HepG2 (cell line): ENCODE results near the gene HDAC5. TPM values are rescaled to one million over a fixed set of nuclear protein-coding genes. Genes with fewer than 3 reads are reported as not detected.

Source experiments
- AHDC1 ChIP-seq: sonication (generic); formaldehyde crosslinking; IDR thresholded peaks from 2 replicates; pipeline ENCODE4 v1.5.1; 2020; ENCODE audit warnings: mild to moderate bottlenecking, missing genetic modification reagents, borderline replicate concordance
- CBX5 ChIP-seq: sonication (generic); formaldehyde crosslinking; IDR thresholded peaks from 2 replicates; pipeline ENCODE4 v1.4.0; 2020; ENCODE audit warnings: missing genetic modification reagents, borderline replicate concordance
- CHD4 ChIP-seq: fragments of 200-600 bp; sonication (generic); IDR thresholded peaks from 2 replicates; pipeline ENCODE4 v1.7.0; 2017; ENCODE audit warnings: mild to moderate bottlenecking, low read length, borderline replicate concordance
- ELK4 ChIP-seq: sonication (generic); formaldehyde crosslinking; IDR thresholded peaks from 2 replicates; pipeline ENCODE4 v1.9.0; 2021; ENCODE audit warnings: missing genetic modification reagents, borderline replicate concordance
- HHEX ChIP-seq: IDR thresholded peaks from 2 replicates; pipeline ENCODE4 v1.6.1; 2016; ENCODE audit warnings: control low read depth
- MATR3 ChIP-seq: sonication (generic); formaldehyde crosslinking; IDR thresholded peaks from 2 replicates; pipeline ENCODE4 v1.4.0; 2020; ENCODE audit warnings: missing genetic modification reagents
- MIXL1 ChIP-seq: IDR thresholded peaks from 2 replicates; pipeline ENCODE4 v1.6.1; 2016
- NCOR1 ChIP-seq: fragments of 200-600 bp; sonication (generic); IDR thresholded peaks from 2 replicates; pipeline ENCODE4 v1.7.0; 2017; ENCODE audit warnings: antibody characterized with exemption, low read length, borderline replicate concordance
- NFRKB ChIP-seq: fragments of 450-650 bp; IDR thresholded peaks from 2 replicates; pipeline ENCODE4 v1.6.1; 2017
- PATZ1 ChIP-seq: sonication (generic); formaldehyde crosslinking; IDR thresholded peaks from 2 replicates; pipeline ENCODE4 v1.4.0; 2020; ENCODE audit warnings: missing genetic modification reagents
- SNAPC5 ChIP-seq: sonication (generic); formaldehyde crosslinking; IDR thresholded peaks from 2 replicates; pipeline ENCODE4 v1.8.1; 2023; ENCODE audit warnings: mild to moderate bottlenecking, missing genetic modification reagents, borderline replicate concordance
- ZBTB43 ChIP-seq: sonication (generic); formaldehyde crosslinking; conservative IDR thresholded peaks from 2 replicates; pipeline ENCODE4 v1.4.0; 2020; ENCODE audit warnings: missing genetic modification reagents
- ZMYM4 ChIP-seq: sonication (generic); formaldehyde crosslinking; IDR thresholded peaks from 2 replicates; pipeline ENCODE4 v1.8.1; 2023; ENCODE audit warnings: mild to moderate bottlenecking, missing genetic modification reagents
- ZNF414 ChIP-seq: sonication (generic); formaldehyde crosslinking; IDR thresholded peaks from 2 replicates; pipeline ENCODE4 v1.5.0; 2020; ENCODE audit warnings: missing genetic modification reagents
- ZNF530 ChIP-seq: sonication (generic); formaldehyde crosslinking; IDR thresholded peaks from 2 replicates; pipeline ENCODE4 v1.5.0; 2020; ENCODE audit warnings: low read depth, mild to moderate bottlenecking, missing genetic modification reagents
- ZNF724P ChIP-seq: sonication (generic); formaldehyde crosslinking; IDR thresholded peaks from 2 replicates; pipeline ENCODE4 v1.8.0; 2022; ENCODE audit warnings: missing genetic modification reagents, borderline replicate concordance
- ZZZ3 ChIP-seq: sonication (generic); formaldehyde crosslinking; IDR thresholded peaks from 2 replicates; pipeline ENCODE4 v1.4.0; 2020; ENCODE audit warnings: missing genetic modification reagents, mild to moderate bottlenecking, borderline replicate concordance
- polyA plus RNA-seq, 8 experiments: library from polyadenylated mRNA; depleted of rRNA in 3 of 8; stranded (reverse) in 7 of 8; unstranded in 1 of 8; fragments of >200 nt; fragmentation: Illumina TruSeq in 4 of 8; extraction: Trizol in 4 of 8; gene quantifications; 2 replicates each; pipeline versions ENCODE4 v1.2.1 to v1.2.3, GENCODE V29; 2011 to 2016; ENCODE audit warnings: low read depth in 4 of 8, missing spikeins in 1 of 8, mixed read lengths in 1 of 8; ENCODE audit not compliant: insufficient read depth in 1 of 8
- total RNA-seq, 5 experiments: library from RNA; depleted of rRNA; stranded (reverse); fragments of >200 nt; fragmentation: Illumina TruSeq; extraction: Trizol; gene quantifications; 2 replicates each; pipeline ENCODE4 v1.2.3, GENCODE V29; 2016; ENCODE audit warnings: low read depth in 1 of 5

HDAC5 gene
- total and polyA plus RNA-seq, 2 of the 13 experiments (the other 11 are each of a cell fraction or from before 2014, with no cell fraction given), result 46.4 to 85.4 TPM

GRCh38 chr17:44110823-44111633 lies 12.4 kb downstream of the HDAC5 start (continued):
- TF ChIP-seq PATZ1 (CRISPR knock-in tag) (peak; percentile 100), AHDC1 (CRISPR knock-in tag) (peak; percentile 77), ZNF414 (CRISPR knock-in tag) (peak; percentile 97), NCOR1 (peak; percentile 95), SNAPC5 (CRISPR knock-in tag) (peak; percentile 81; the same call in 1 of the 2 replicates), HHEX (peak; percentile 34; the same call in 1 of the 2 replicates), ZNF724P (CRISPR knock-in tag) (0 out of 2 replicates have a peak, but pooled peaks have one; percentile 89), CHD4 (peak; percentile 27; the same call in 1 of the 2 replicates), ZZZ3 (CRISPR knock-in tag) (0 out of 2 replicates have a peak, but pooled peaks have one; percentile 84), ZMYM4 (peak; percentile 93), MATR3 (CRISPR knock-in tag) (no peak), ZBTB43 (peak; percentile 45; the same call in 1 of the 2 replicates), ZNF530 (CRISPR knock-in tag) (no peak), MIXL1 (CRISPR knock-in tag) (peak; percentile 91), NFRKB (no peak), ELK4 (CRISPR knock-in tag) (no peak), CBX5 (peak; percentile 79; the same call in 1 of the 2 replicates)
